GM12865 (cell line): ENCODE results near the gene ZNF521.

Experiments used
- DNase-seq: peaks from one replicate; pipeline ENCODE4 v3.0.0; 2010; ENCODE audit warnings: low read depth
- H3K4me3 ChIP-seq: 2 replicates; pipeline ENCODE4 v1.5.1; 2011; ENCODE audit warnings: mild to moderate bottlenecking, low read depth, low read length, control low read depth
- TF ChIP-seq, protein P1 (sequence below): IDR thresholded peaks from 2 replicates; pipeline ENCODE4 v1.5.1; 2011; ENCODE audit warnings: low read length, control low read depth, low read depth, inconsistent platforms; ENCODE audit not compliant: insufficient read depth; ENCODE audit errors: missing control alignments

ZNF521 gene

DNA sequence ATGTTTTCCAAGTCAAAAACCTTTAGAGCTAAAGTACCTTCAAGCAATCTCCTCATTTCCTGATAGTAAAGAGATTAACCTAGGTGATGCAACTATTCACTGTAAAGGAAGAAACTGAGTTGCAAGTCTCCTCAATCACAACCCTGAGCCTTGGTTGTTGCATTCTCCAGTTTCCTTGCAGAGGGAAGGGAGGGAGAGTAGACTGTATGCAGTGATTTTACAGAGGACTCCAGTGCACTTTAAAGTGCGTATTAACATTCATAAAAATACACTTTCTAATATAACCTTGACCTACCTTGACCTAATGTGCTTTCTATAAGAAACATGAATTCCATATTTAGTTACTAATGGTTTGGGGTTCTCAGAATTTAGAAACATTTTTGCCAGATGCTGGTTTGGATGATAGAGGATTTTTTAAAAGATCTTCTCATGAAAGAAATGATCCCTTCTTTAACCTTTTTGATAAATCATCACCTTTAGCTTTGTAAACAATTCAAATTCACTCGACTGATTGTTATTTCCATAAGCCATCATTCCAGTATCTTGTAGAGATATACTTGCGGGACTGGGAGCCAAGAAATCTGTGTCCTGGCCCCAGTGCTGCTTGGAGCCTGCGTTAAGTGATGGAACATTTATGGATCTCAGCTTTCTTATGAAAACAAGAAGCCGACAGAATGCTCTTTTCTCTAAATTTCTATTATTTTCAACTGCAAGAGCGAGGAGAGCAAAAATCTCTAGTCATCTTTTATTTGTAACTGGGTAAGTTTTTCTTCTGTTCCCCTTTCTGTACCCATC is 228.3 kb downstream of the ZNF521 start:
- TF ChIP-seq, protein P1, sequence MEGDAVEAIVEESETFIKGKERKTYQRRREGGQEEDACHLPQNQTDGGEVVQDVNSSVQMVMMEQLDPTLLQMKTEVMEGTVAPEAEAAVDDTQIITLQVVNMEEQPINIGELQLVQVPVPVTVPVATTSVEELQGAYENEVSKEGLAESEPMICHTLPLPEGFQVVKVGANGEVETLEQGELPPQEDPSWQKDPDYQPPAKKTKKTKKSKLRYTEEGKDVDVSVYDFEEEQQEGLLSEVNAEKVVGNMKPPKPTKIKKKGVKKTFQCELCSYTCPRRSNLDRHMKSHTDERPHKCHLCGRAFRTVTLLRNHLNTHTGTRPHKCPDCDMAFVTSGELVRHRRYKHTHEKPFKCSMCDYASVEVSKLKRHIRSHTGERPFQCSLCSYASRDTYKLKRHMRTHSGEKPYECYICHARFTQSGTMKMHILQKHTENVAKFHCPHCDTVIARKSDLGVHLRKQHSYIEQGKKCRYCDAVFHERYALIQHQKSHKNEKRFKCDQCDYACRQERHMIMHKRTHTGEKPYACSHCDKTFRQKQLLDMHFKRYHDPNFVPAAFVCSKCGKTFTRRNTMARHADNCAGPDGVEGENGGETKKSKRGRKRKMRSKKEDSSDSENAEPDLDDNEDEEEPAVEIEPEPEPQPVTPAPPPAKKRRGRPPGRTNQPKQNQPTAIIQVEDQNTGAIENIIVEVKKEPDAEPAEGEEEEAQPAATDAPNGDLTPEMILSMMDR = no peak
- DNase-seq = no peak
- H3K4me3 ChIP-seq = no peak overlapping the region

GRCh38 chr18:25121442-25121841 is 230.5 kb downstream of the ZNF521 start:
- TF ChIP-seq, protein P1 = no peak
- no peak overlapping the region for H3K4me3 ChIP-seq
- DNase-seq = no peak

DNA sequence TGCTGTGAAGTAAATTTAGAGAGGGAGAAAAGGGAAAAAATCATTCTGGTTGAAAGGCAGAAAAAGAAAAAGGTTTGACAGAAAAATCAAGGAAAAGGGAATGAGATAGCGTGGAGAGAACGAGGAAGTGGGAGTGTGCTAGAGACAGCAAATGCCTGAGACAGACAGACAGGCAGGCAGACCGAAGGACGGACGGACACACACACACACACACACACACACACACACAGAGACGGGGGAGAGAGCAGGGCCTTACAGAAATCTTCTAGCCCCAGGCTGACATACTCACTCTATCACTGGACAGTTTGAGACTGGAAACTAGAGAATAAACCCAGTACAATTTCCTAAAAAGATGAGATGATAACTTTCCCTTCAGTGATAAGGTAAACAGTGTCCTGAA is 238.4 kb downstream of the ZNF521 start:
- TF ChIP-seq, protein P1 = no peak
- no peak for DNase-seq
- H3K4me3 ChIP-seq = no peak overlapping the region

- DNase-seq = no peak
- TF ChIP-seq, protein P1 = no peak
- H3K4me3 ChIP-seq = no peak overlapping the region
These were observed 239.0 kb downstream of the ZNF521 start for GRCh38 chr18:25112821-25113434.

DNA sequence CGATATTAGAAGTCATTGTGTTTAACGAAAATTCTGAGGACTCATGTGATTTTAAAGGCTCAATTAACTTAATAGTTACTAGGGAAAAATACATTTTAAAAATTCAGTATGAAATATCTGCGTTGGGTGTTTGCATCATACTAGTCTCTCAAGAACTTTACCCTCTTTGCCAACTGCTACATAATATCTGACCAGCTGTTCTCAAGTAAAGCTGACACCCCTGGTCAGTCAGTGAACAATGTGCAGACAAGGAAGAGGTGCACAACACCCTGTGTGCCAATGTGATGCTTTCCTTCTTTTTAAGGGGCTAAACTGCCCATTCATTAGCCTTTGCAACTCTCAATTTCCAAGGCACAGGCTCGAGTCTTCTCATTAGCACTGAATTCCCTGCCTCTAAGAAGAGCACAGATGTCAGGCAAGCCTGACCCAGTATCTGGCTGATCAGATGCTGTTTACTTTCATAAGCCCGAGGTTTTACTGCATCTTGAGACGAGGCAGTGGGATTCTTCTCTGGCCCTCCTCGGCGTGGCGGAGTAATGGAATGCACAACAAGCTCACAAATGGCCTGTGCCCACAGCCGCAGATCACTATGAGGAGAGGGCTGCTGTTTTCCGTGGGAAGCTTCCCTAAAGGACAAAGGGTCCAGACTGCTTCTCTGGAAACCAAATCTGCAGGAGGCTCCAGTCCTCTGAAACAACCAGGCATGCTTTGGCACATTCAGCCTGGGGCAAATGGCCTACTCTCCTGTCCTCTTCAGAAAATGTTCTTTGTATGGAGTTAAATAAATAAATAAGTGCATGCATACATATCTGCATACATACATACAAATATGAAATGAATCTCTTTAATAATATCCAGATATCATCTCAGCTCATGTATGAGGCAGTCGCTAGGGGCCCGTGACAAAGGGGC is 240.3 kb downstream of the ZNF521 start:
- TF ChIP-seq, protein P1 = no peak
- DNase-seq = no peak
- no peak overlapping the region for H3K4me3 ChIP-seq

GRCh38 chr18:25109484-25109883 is 242.5 kb downstream of the ZNF521 start:
- no peak for DNase-seq
- TF ChIP-seq, protein P1 = no peak

More at GRCh38 chr18:25109484-25109883, 242.5 kb downstream of the ZNF521 start:
- H3K4me3 ChIP-seq = no peak overlapping the region
